Cardiac septum (tissue), 1 donor: ENCODE data around the gene SULT1A2. TPM values are rescaled to one million over a fixed set of nuclear protein-coding genes. Genes with fewer than 3 reads are reported as not detected.
"Not testable (repeated sequence)": the region's sequence is repeated elsewhere in the genome, so short reads cannot be mapped to it uniquely, and the experiment has no call there.

Source experiments
- DNase-seq: peaks from one replicate; pipeline ENCODE4 v3.0.0-alpha.2; 2020; ENCODE audit warnings: low spot score
- intact Hi-C: fragments of 100-400 bp; cut with DNase I; formaldehyde crosslinking; loops from one replicate; pipeline ENCODE4 v1.14.0; 2022
- long read RNA-seq: library from polyadenylated mRNA; unstranded; transcript quantifications from one replicate; pipeline ENCODE4 v2.0.0, GENCODE V29; 2021
- total RNA-seq: library from RNA; stranded (reverse); fragmentation: NEBNext Ultra II Directional; extraction: Animal tissue kit (Norgen Biotek cat#: 25700); gene quantifications from one replicate; pipeline ENCODE4 v1.2.1, GENCODE V29; 2021
- donor health status: DM: no; HTN: no; CAD: no.

SULT1A2 gene
- total RNA-seq = 0.73 TPM
- long read RNA-seq, partial matches to known transcripts = 0 of 1 reads
- long read RNA-seq, other reads (novel, unspliced or antisense) = 1 of 1 reads

- intact Hi-C loops = no loop called here
- no peak for DNase-seq
Measured at GRCh38 chr16:28596840-28597691, at the start of gene SULT1A2. Gene SULT1A2, minus strand, starts transcription at chr16:28597050. Its CDS starts 1,120 bp downstream, at chr16:28595930.

GRCh38 chr16:28639959-28640358 lies 43.1 kb upstream of the SULT1A2 start:
- intact Hi-C loops = not testable (repeated sequence)

GRCh38 chr16:28638359-28638758 lies 41.5 kb upstream of the SULT1A2 start:
- DNase-seq, intact Hi-C loops: not testable (repeated sequence)

More at GRCh38 chr16:28639959-28640358, 43.1 kb upstream of the SULT1A2 start:
- not testable (repeated sequence) for DNase-seq

- intact Hi-C loops, DNase-seq: not testable (repeated sequence)
Measured at GRCh38 chr16:28637765-28638164, 40.9 kb upstream of the SULT1A2 start, which contains the start of gene NPIPB8. Gene NPIPB8, plus strand, starts transcription at chr16:28638065. Its CDS starts 296 bp downstream, at chr16:28638361.

GRCh38 chr16:28636093-28636823 lies 39.4 kb upstream of the SULT1A2 start:
- DNase-seq, intact Hi-C loops: not testable (repeated sequence)

- intact Hi-C loops, DNase-seq: not testable (repeated sequence)
Measured at GRCh38 chr16:28630905-28631304, 34.1 kb upstream of the SULT1A2 start.

- intact Hi-C loops = no loop called here
- no peak for DNase-seq
Measured at GRCh38 chr16:28623172-28623711, 26.4 kb upstream of the SULT1A2 start.

- DNase-seq, intact Hi-C loops: not testable (repeated sequence)
Measured at GRCh38 chr16:28622532-28623171, 25.8 kb upstream of the SULT1A2 start.

GRCh38 chr16:28621481-28622155 lies 24.8 kb upstream of the SULT1A2 start:
- intact Hi-C loops = no loop called here
- DNase-seq = no peak

- intact Hi-C loops, DNase-seq: not testable (repeated sequence)
Measured at GRCh38 chr16:28620316-28620715, 23.5 kb upstream of the SULT1A2 start.

- DNase-seq = no peak
- intact Hi-C loops = loop anchor here (5.0 to 10.0 kb wide), 2 partner anchors 63 to 126 kb away; partner anchors contain the start of genes APOBR, CLN3 and SGF29
Measured at GRCh38 chr16:28617874-28618273, 21.0 kb upstream of the SULT1A2 start.

- DNase-seq = no peak
- intact Hi-C loops = loop anchor here (5.0 to 10.0 kb wide), 2 partner anchors 62 to 124 kb away; partner anchors contain the start of genes APOBR, CLN3 and SGF29
Measured at GRCh38 chr16:28616636-28617035, 19.8 kb upstream of the SULT1A2 start.

- intact Hi-C loops = loop anchor here (5.0 to 10.0 kb wide), 2 partner anchors 61 to 124 kb away; partner anchors contain the start of genes APOBR, CLN3 and SGF29
- not testable (repeated sequence) for DNase-seq
Measured at GRCh38 chr16:28616224-28616577, 19.4 kb upstream of the SULT1A2 start.

GRCh38 chr16:28615486-28616223 lies 18.8 kb upstream of the SULT1A2 start:
- DNase-seq = not testable (repeated sequence)
- intact Hi-C loops = loop anchor here (5.0 to 10.0 kb wide), 2 partner anchors 61 to 123 kb away; partner anchors contain the start of genes APOBR, CLN3 and SGF29

- not testable (repeated sequence) for DNase-seq
- intact Hi-C loops = loop anchor here (10.0 kb wide), 1 partner anchor 60 kb away; the partner anchor contains the start of gene SGF29
Measured at GRCh38 chr16:28614561-28614960, 17.7 kb upstream of the SULT1A2 start.

GRCh38 chr16:28613912-28614311 lies 17.1 kb upstream of the SULT1A2 start:
- not testable (repeated sequence) for DNase-seq
- intact Hi-C loops = loop anchor here (10.0 kb wide), 1 partner anchor 59 kb away; the partner anchor contains the start of gene SGF29
